IMR-90 (cell line): ENCODE measurements around the gene PRKCH. TPM values are rescaled to one million over a fixed set of nuclear protein-coding genes. Genes with fewer than 3 reads are reported as not detected.
"Not testable (repeated sequence)": the region's sequence is repeated elsewhere in the genome, so short reads cannot be mapped to it uniquely, and the experiment has no call there.

ENCODE experiments used
- ATAC-seq: fragments of 200-7000 bp; cut with Tn5 transposase; 2 replicates; pipeline ENCODE4 v1.9.1; 2020; ENCODE audit warnings: low read depth, mild to moderate bottlenecking, moderate library complexity
- BruUV-seq: library from RNA; stranded (reverse); fragments of 400-500 nt; replicated peaks from 2 replicates; lab custom pipeline; 2021; lab: Mats Ljungman, UMichigan
- CTCF ChIA-PET: fragments of 300-600 bp; formaldehyde crosslinking; extraction: SDS; loops from one replicate; lab custom pipeline; 2021; ENCODE audit warnings: antibody characterized with exemption; lab: Yijun Ruan, JAX
- POLR2A ChIA-PET: fragments of 300-600 bp; sonication (Branson Sonifier 250); formaldehyde crosslinking; loops from one replicate; lab custom pipeline; 2022; ENCODE audit warnings: antibody characterized with exemption; ENCODE audit not compliant: unreplicated experiment; lab: Charles Lee
- DNase-seq: peaks from one replicate; pipeline ENCODE4 v3.0.0; 2013
- H2AFZ ChIP-seq: replicated peaks from 2 replicates; pipeline ENCODE3; 2013; ENCODE audit warnings: low read length, mild to moderate bottlenecking; ENCODE audit not compliant: poor library complexity
- H2AK5ac ChIP-seq: 2 replicates; pipeline ENCODE4 v1.6.1; 2013; ENCODE audit warnings: low read depth, low read length, inconsistent platforms
- H2AK9ac ChIP-seq: replicated peaks from 2 replicates; pipeline ENCODE3; 2013; ENCODE audit warnings: mild to moderate bottlenecking, low read depth, low read length, moderate library complexity; ENCODE audit not compliant: poor library complexity
- H2BK120ac ChIP-seq: 2 replicates; pipeline ENCODE4 v1.6.1; 2013; ENCODE audit warnings: low read depth, low read length, inconsistent platforms
- H2BK15ac ChIP-seq: 3 replicates; pipeline ENCODE4 v1.6.1; 2013; ENCODE audit warnings: low read depth, low read length, inconsistent platforms
- H2BK20ac ChIP-seq: 2 replicates; pipeline ENCODE4 v1.6.1; 2013; ENCODE audit warnings: low read depth, mild to moderate bottlenecking, inconsistent platforms, low read length, moderate library complexity
- H2BK5ac ChIP-seq: 2 replicates; pipeline ENCODE4 v1.6.1; 2013; ENCODE audit warnings: mild to moderate bottlenecking, low read depth, low read length, inconsistent platforms; ENCODE audit not compliant: poor library complexity, severe bottlenecking
- H3K14ac ChIP-seq: replicated peaks from 2 replicates; pipeline ENCODE4 v1.6.1; 2013; ENCODE audit warnings: low read depth, low read length, inconsistent platforms
- H3K18ac ChIP-seq: 2 replicates; pipeline ENCODE4 v1.6.1; 2013; ENCODE audit warnings: low read depth, low read length, control low read depth
- H3K23ac ChIP-seq: 2 replicates; pipeline ENCODE4 v1.6.1; 2013; ENCODE audit warnings: low read depth, low read length, inconsistent platforms
- H3K27ac ChIP-seq: 2 replicates; pipeline ENCODE4 v1.5.1; 2013; ENCODE audit warnings: mild to moderate bottlenecking, control low read depth, low read length; ENCODE audit not compliant: insufficient read depth
- H3K27me3 ChIP-seq: 2 replicates; pipeline ENCODE4 v1.6.1; 2013; ENCODE audit warnings: low read length; ENCODE audit not compliant: control insufficient read depth, insufficient read depth
- H3K36me3 ChIP-seq: 2 replicates; pipeline ENCODE4 v1.6.1; 2013; ENCODE audit warnings: low read length, mixed read lengths; ENCODE audit not compliant: control insufficient read depth, insufficient read depth
- H3K4ac ChIP-seq: 2 replicates; pipeline ENCODE4 v1.6.1; 2013; ENCODE audit warnings: low read depth, low read length, inconsistent platforms
- H3K4me1 ChIP-seq: 2 replicates; pipeline ENCODE4 v1.6.1; 2013; ENCODE audit warnings: low read length, mixed read lengths; ENCODE audit not compliant: control insufficient read depth, insufficient read depth
- H3K4me2 ChIP-seq: 2 replicates; pipeline ENCODE4 v1.6.1; 2013; ENCODE audit warnings: low read depth, mild to moderate bottlenecking, control low read depth, low read length, moderate library complexity
- H3K4me3 ChIP-seq: 2 replicates; pipeline ENCODE4 v1.5.1; 2013; ENCODE audit warnings: low read depth, mild to moderate bottlenecking, control low read depth, low read length, moderate library complexity; ENCODE audit not compliant: insufficient read depth
- H3K56ac ChIP-seq: 2 replicates; pipeline ENCODE4 v1.6.1; 2013; ENCODE audit warnings: low read length, inconsistent platforms; ENCODE audit not compliant: insufficient read depth; ENCODE audit errors: extremely low read depth
- H3K79me1 ChIP-seq, 2 experiments: 2 replicates each; pipeline ENCODE4 v1.6.1; 2013; ENCODE audit warnings: low read length in 2 of 2, inconsistent platforms in 1 of 2, low read depth in 1 of 2
- H3K9ac ChIP-seq: 2 replicates; pipeline ENCODE4 v1.6.1; 2013; ENCODE audit warnings: low read depth, low read length, control low read depth
- H3K9me1 ChIP-seq: 2 replicates; pipeline ENCODE4 v1.6.1; 2013; ENCODE audit warnings: low read length, inconsistent platforms; ENCODE audit not compliant: insufficient read depth
- H3K9me3 ChIP-seq: 2 replicates; pipeline ENCODE4 v1.6.1; 2013; ENCODE audit warnings: low read length; ENCODE audit not compliant: control insufficient read depth, insufficient read depth
- H4K20me1 ChIP-seq: 2 replicates; pipeline ENCODE4 v1.6.1; 2013; ENCODE audit warnings: low read length, inconsistent platforms; ENCODE audit not compliant: insufficient read depth
- H4K5ac ChIP-seq: 2 replicates; pipeline ENCODE4 v1.6.1; 2013; ENCODE audit warnings: mild to moderate bottlenecking, low read depth, low read length, control low read depth
- H4K8ac ChIP-seq, 2 experiments: 2 replicates each; pipeline ENCODE4 v1.6.1; 2013; ENCODE audit warnings: low read depth in 2 of 2, low read length in 2 of 2, control low read depth in 1 of 2, inconsistent platforms in 1 of 2
- H4K91ac ChIP-seq: 2 replicates; pipeline ENCODE4 v1.6.1; 2013; ENCODE audit warnings: low read depth, low read length, inconsistent platforms; ENCODE audit not compliant: insufficient read depth
- WGBS, 2 experiments: methylation state at CpG; one replicate each; pipeline versions ENCODE4 v1.1.5 to v1.1.7; 2013; ENCODE audit warnings: missing lambda C conversion rate in 2 of 2; ENCODE audit not compliant: insufficient read length in 1 of 2; ENCODE audit errors: extremely low coverage in 2 of 2; 5-methylcytosine and 5-hydroxymethylcytosine counted together
- dilution Hi-C: fragments of 300-500 bp; cut with HindIII; formaldehyde crosslinking; loops from one replicate; pipeline ENCODE4 v1.14.3; 2018; ENCODE audit warnings: low sequenced_read_pairs; ENCODE audit not compliant: unreplicated experiment
- in situ Hi-C: fragments of 300-500 bp; cut with MboI; formaldehyde crosslinking; loops from 3 replicates; pipeline ENCODE4 v1.14.3; 2019; ENCODE audit warnings: low sequenced_read_pairs, inconsistent platforms, mixed read lengths
- intact Hi-C: fragments of 100-400 bp; cut with micrococcal nuclease; formaldehyde crosslinking; loops from 2 replicates; pipeline ENCODE4 v1.10.0; 2022
- polyA plus RNA-seq, 3 experiments: library from polyadenylated mRNA; depleted of rRNA; stranded (reverse); fragments of >200 nt; gene quantifications; 2 replicates each; pipeline ENCODE4 v1.2.3, GENCODE V29; 2012; ENCODE audit warnings: low replicate concordance in 1 of 3
- total RNA-seq: library from RNA; depleted of rRNA; stranded (reverse); fragments of >200 nt; gene quantifications from 2 replicates; pipeline ENCODE4 v1.2.3, GENCODE V29; 2012

The PRKCH gene
- total and polyA plus RNA-seq, 2 of the 4 experiments (the other 2 are of a cell fraction): 1.6 to 2.3 TPM

DNA sequence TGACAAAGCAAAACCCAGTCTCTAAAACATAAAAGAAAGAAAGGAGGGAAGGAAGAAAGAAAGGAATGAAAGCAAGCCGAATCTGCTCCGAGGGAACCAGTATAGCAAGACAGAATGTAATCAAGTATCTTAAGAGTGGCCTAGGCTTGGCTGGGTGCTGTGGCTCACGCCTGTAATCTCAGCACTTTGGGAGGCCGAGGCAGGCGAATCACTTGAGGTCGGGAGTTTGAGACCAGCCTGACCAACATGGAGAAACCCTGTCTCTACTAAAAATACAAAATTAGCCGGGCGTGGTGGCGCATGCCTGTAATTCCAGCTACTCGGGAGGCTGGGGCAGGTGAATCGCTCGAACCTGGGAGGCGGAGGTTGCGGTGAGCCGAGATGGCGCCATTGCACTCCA lies 1.2 kb upstream of the PRKCH start:
- H3K36me3 ChIP-seq, H3K4ac ChIP-seq, H2AK9ac ChIP-seq, H2BK20ac ChIP-seq, H3K4me2 ChIP-seq, H2AK5ac ChIP-seq, intact Hi-C loops, DNase-seq, H2BK15ac ChIP-seq, H2BK5ac ChIP-seq, H3K9me1 ChIP-seq, H3K9ac ChIP-seq, H3K79me1 ChIP-seq, H3K14ac ChIP-seq, H3K27ac ChIP-seq, H3K4me1 ChIP-seq, H4K5ac ChIP-seq, in situ Hi-C loops, H3K23ac ChIP-seq, H2BK120ac ChIP-seq, H3K9me3 ChIP-seq, ATAC-seq, BruUV-seq, H4K8ac ChIP-seq, H3K4me3 ChIP-seq, H2AFZ ChIP-seq, dilution Hi-C loops, CTCF ChIA-PET, POLR2A ChIA-PET, H3K18ac ChIP-seq, H4K20me1 ChIP-seq, H3K56ac ChIP-seq, H4K91ac ChIP-seq: not testable (repeated sequence)
- peaks cover 61% of the 10 kb centered on the region for H3K27me3 ChIP-seq
- no CpG with 5 or more reads among the region's 16 CpGs for WGBS, 2 experiments
